ENCODE results near the gene ANKIB1.

The ANKIB1 gene

DNA sequence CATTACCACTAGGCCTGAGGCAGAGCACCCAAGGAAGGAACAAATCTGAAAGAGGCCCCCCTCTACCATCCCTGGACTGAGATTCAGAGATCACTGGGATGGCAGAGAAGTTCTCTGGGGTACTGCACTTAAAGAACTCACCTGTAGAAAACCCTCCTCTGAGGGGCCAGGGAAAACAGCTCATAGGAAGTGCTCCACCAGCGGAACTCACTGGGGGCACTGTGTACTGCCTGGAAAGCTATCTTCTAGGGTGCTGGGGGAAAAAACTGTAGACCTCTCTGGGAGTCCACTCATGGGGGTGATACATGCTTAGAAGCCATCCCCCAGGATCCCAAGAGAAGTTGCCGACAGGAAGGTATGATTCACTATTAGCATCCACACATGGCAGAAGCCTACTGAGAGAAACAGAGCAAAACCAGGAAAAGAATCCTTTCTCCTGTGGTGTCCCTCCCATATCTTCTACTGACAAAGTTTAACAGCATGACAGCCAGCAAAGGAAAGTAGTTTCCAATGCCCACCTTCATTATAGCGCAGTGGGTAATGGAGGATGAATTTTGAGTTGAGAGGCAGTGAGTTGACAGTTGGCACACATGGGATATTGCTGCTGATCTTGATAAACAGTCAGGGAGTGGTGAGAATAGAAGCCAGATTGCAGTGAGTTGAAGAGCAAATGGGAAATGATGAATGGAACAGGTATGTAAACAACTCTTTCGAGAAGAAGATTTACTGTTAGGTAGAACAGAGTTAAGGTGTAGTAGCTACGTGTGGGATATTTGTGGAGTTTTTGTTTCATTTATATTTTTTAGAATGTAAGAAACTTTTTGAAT, 20.9 kb downstream of the ANKIB1 start:
- DNase-seq = no peak

DNA sequence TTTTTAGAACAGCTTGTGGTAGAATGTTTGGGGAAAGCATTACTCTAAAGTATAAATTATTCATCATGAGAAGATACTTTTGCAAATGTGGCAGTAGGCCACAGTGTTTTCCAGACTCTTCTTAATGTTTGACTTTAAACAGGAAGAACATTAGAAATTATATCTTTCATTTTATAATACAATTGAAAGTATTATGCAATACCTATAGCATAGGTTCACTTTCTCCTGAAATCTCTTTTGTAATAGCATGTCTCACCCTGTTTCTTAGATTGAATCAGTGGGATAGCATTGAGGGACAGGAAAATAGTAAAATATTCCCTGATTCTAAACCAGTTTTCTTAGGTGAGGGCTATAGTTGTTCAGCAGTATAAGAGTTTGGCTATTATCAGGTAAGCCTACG, 23.1 kb downstream of the ANKIB1 start:
- no peak for DNase-seq

DNA sequence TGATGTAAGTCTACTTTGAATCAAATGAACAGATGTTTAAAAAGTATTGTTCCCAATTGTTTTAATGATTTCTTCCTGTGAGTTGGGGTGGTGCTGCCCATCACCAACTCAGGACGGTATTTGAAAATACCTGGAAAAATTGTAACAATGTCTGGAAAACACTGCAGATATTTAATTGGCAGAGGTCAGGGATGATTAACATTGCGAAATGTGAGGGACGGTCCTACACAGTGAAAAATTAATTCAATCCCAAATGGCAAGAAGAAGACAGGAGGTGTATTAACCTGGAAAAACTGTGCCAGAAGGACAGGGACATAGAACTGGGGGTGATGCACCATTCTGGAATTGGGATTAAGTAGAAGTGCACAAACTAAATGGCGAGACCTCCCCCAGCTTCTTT, 29.6 kb downstream of the ANKIB1 start:
- no peak for DNase-seq

DNA sequence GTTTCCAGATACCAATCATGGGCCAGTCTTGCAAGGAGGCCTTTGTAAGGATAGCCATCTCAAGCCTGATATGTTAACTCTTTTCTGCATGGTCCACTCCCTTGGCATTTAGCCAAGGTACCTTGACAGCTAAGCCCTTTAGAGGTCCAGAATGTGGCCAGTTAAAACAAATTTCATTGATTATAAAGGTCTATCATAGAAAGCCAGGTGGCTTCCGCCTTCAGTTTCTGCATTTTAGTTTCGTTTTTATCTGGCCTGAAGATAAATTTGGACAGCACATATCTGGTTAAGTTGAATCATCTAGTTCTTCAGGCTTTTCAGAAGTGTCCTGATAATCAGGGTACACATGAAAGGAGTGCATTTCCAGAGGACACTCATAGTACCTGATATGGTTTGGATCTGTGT, 30.7 kb downstream of the ANKIB1 start:
- DNase-seq = no peak

DNA sequence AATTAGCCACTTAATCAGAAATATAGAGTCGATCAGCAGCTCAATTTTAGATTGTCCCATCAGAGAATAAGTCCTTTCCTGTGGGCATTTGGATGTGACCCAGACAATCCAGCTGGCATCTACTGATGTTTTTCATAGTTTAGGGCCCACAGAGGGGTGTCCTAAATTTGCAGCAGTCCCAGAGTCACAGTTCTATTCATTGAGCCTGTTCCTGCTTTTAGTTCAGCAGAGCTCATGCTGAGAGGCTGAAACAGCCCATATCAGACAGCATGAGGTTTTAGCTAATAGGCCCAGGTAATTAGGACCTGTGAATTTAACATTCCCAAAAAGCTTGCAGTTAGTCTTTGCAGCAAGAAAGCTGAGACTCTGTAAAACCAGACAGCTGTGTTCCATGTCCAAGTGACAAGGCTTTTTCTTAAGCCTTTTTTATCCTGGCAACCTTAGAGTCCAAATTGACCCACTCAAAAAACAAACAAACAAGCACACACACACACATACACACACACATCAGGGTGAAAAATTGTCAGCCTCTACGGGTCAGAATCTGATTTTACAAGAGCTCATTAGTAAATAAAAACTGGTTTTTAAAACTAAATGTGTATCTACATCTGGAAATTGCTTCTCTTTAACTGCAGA, 33.7 kb downstream of the ANKIB1 start:
- no peak for DNase-seq

DNA sequence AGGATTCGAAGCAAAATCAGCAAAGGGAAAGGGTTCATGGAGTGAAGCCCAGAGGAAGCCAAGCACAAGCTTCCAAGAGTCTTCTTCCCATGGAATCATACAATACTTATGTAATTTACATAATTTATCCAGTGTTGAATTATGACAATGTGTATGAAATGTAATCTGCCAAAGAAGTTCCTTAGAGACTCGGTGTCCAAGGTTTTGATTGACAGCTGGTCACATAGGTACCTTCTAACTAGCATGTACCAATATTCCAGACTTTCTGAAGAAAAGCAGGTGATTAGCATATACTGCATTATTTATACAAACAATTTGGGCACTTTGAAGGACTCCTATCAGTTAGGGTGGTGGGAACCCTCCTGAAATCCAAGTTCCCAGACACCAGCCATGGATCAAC, 35.3 kb downstream of the ANKIB1 start:
- DNase-seq = no peak

DNA sequence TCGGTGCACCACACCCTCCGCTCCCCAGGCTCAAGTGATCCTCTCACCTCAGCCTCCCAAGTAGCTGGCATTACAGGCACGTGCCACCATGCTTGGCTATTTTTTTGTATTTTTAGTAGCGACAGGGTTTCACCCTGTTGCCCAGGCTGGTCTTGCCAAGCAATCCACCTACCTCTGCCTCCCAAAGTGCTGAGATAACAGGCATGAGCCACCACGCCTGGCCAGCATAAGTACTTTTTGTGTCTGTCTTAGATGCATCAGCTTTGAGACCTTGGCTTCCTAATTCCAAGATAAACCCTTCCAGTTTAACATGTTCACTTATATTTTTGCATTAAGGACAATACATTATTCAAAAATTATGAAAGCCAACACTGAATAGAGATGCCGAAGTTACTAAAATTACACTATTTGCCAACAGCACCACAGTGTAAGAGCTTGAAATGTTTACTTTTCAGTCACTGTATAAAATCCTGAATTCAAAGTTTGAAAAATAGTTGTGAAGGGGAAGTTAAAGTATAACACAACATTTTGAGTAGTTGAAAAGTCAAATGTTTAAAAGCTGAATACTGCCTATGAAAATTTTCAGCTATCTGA, 36.5 kb downstream of the ANKIB1 start:
- no peak for DNase-seq

DNA sequence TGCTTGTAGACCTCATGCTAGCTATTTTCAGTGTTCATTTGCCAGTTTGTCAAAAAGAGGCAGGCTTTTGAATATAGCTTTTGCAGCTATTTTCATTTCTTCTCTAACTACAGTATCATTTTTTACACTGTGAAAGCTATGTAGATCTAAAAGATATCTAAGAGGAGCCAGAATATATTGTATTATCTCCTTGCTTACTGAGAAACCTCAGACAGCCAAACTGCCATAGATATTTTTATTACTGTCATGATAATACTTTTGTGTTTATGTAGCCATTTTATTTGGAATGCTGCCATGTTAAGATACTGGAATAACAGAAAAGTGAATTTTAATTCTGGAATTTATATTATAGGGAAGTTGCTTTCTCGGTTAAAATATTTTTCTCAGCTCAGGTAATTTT, 37.2 kb downstream of the ANKIB1 start:
- DNase-seq = no peak

DNA sequence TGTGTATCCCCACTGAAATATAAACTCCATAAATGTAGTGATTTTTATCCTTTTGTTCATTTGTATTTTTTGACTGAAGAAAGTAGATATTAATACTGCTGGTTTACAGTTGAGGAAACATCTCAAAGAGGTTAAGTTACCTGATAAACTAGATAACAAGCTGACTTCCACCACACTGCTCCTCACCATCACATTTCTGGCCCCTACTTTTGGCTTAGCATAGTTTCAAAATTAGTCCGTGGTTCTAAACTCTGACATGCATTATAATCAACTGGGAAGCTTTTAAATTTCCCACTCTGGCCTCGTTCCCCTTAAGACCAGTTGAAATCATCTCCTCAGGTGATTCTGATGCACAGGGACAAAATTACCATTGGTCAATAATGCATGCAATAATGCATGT, 43.5 kb downstream of the ANKIB1 start:
- DNase-seq = no peak

DNA sequence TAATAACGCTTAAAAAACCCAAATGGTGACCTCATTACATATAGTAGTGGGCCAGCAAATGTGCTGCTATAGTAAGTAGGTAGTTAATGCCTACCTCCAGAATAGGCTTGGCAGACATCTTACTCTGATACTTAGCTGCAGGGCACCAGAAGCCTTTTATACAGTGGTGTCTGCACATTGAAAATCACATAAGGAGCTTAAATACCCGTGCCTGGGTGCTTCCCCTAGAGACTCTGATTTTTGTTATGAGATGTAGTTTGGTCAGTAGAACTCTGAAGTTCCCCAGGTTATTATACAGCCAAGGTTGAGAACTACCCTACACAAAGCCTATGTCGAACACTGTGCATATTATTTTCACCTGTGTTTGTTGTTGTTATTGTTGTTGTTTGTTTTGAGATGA, 47.2 kb downstream of the ANKIB1 start:
- DNase-seq = no peak

DNA sequence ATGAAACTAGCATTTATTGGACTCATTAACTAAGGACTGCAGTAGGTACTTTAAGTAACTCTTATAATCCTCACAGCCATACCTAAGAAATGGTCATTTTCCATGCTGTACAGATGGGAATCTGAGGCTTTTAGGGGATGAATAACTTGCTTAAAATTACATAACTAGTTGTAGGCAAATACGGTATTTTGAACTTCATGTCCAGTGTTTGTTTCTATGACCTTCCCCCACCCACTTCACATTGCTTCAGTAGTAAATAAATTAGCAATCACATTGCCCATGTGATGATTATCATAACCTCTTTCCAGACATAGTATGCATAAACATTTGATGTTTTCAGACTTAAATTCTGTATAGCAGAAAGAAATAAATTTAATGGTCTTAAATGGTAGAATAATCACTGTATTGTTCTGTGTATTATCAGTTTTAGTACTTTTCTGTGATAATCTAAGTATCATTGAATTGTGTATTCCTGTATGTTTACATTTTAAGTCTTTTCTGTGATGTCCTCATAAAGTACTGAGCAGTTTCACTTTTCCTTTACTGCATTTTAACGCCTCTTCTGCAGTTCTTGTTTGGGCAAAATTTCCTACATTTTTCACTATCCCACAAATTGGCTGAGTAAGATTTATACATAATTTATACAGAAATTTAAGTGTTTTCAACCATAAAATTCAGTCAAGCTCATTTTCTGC, 48.3 kb downstream of the ANKIB1 start:
- no peak for DNase-seq

DNA sequence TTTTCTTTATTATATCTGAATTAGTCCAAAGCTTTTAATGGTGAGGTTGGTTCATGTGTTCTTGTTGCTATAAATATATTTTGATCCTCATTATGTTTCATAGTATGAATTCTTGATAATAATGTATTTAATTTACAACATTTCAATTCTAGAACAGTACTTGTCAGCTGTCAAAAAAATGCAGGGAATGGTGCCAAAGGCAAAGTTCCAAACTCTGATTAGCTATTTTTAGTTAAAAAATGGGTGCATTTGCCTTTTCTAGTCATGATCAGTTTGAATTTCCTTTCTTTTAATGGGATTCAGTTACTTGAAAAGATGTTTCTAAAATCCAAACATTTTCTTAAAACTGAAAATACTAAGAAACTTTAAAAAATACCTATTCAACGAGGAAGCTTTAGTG, 49.6 kb downstream of the ANKIB1 start:
- no peak for DNase-seq

DNA sequence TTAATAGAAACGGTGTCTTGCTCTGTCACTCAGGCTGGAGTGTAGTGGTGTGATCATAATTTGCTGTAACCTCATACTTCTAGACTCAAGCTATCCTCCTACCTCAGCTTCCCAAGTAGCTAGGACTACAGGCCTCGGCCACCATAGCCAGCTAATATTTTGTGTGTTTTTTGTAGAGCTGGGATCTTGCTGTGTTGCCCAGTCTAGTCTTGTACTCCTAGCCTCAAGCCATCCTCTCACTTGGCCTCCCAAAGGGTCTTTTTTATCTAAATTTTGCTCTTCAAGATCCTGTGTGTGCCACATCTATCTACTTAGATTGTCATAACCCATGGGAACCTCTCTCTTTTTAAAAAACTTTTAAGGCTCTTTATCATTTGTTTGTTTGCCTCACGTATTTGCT, 50.5 kb downstream of the ANKIB1 start:
- no peak for DNase-seq

DNA sequence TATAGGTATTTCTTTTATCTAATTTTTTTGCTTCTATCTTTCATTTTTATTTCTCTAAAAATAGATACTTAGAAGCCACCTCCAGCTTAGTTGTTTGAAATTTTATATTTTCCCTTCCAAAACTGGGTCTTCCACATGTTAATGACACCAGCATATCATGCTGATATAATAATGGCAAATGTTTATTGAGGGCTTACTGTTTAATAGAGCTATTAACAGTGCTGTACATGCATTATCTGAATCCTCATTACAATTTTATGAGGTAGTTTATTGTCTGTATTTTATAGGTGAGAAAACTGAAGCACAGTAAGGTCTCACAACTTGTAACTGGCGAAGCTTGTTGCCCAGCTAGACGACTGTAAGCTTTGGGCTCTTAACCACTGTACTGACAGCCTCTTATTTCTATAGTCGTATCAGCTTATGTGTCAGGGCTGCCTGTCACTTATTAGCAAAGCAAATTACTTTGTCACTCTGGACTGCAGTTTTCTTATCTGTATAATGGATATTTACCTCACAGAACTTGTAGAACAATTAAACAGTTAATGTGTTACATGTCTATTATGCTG, 51.2 kb downstream of the ANKIB1 start:
- DNase-seq = no peak

DNA sequence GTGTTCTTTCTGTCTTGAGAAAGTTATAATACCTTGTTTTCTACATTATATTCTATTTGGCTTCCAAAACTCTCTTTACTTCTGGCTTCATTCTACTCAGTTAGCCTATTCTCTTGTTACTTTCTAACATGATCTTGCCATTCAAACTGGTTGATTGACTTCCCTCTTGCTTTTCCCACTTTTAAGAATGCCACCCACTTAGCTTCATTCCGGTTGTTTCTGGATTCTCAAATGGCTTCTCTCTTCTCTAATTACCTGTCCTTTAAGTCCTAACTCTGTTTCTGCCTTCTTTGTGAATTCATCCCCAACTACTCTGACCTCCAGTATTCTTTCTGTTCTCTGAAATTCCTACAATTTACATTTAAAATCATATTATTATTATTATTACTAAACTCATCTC, 52.0 kb downstream of the ANKIB1 start:
- DNase-seq = no peak

DNA sequence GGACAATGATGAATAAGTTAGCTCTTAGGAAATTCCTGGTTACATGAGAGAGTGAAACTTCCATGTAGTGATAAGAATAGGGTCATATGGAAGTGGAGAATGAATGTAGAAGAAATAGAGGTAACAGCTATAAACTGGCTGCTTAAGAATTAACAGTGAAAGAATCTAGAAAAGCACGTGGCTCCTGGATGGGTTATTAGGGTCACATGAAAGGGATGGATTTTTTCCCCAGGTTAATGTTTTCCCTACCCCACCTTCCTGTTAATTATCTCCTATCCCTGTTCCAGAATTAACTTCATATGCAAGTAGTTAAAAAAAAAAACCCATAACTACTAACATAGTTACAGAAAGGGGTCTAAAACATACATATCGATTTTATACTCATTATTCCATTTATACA, 58.0 kb downstream of the ANKIB1 start:
- no peak for DNase-seq

DNA sequence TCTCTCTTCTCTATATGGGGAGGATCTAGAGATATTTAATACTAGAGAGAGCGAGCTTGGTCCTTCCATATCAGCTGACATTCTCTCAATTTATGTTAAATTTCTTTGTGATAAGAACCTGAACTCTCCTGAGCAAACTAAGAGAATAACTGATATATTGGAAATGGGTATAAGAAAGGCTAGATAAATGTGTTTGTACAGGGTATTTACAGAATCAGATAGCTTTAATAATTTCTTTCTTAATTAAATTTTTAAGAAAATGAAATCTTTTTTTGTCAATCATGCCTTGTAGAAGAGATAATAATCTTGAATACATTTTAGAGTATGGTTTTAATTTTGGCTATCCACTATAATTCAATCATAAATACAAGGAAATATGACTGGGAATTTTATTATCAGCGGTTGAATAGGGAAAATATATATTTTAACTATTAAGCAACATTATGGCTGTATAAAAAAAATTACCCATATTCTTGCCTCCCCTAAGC, 58.7 kb downstream of the ANKIB1 start:
- DNase-seq = no peak

DNA sequence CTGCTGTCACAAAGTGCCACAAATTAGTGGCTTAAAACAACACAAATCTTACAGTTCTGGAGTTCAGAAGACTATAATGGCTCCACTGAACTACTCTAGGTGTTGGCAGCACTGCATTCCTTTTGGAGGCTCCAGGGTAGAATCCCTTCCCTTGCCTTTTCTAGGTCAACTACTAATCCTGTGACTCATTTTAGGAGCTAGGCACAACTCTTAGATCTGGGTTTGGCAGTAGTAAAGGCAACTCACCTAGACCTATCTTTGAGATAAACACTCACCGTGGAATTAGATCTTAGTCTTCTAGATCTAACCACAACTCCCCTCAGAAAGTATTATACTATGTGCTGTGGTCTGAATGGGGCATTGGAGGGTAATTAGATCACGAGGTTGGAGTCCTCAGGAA, 60.4 kb downstream of the ANKIB1 start:
- DNase-seq = no peak

DNA sequence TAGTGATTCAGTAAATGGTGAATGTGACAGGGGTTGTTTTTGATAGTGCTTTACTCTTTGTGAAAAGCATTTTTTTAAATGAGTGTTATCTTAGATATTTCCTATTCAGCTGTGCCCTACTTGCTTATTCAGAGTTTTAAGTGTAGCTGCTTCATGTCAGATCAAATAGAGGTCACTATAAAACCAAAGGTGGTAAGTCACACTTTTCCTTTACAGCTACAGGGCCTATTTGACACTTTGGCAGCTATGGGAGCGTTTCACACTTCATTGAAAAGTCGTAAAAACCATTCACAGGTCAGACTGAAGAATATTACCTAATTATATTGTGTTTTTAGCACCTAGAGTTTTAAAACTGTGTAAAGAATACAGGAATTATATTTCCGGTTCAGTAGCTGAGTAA, 67.3 kb downstream of the ANKIB1 start:
- no peak for DNase-seq

DNA sequence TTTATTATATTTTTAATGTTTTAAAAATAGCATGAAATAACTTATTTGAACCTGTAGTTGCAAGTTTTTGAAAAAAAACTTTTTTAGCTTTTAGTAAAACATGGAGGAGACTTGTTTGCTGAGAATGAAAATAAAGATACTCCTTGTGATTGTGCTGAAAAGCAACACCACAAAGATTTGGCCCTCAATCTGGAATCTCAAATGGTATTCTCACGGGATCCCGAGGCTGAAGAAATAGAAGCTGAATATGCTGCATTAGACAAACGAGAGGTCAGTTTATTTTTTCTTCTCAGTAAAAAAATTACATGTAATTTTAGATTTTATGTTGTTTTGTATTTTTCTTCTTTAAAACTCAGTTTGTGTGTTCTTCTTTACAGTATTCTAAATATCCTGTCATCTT, 73.5 kb downstream of the ANKIB1 start:
- DNase-seq = no peak

DNA sequence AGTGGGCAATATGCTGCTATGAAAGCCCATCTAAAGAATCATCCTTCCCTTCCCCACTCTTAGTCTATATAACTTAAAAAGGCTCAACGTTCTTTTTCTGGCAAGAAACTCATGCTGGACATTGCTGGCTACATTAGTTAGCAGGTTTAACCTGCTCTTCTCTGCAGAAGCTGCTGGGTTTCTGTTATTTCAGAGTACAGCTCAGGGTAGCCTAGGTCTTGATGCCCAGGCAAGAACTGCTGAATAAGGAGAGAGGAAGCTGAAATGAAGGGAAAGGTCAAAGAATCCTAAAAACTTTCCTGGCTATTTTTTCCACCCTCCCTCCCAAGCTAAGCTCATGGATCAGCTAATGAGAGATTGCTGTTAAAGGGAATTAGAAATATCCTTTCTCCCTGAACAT, 79.4 kb downstream of the ANKIB1 start:
- no peak for DNase-seq

DNA sequence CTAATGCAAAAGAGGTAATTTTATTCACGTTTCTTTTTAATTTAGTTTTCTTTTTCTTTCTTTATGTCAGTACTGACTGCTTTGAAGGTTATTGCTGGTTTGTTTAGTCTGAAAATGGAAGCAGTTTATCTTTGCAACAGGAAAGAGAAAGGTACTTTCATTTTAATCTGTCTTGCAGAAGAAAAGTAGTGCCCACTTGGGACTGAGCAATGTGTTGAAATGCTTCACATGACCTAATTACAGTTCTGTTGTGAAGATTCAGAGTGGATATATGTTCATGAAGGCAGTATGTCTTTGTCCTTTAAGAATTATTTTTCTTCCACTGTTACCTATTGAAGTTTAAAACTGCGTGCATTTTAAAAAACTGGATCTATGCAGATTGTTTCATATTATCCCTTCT, 80.1 kb downstream of the ANKIB1 start:
- DNase-seq = no peak

DNA sequence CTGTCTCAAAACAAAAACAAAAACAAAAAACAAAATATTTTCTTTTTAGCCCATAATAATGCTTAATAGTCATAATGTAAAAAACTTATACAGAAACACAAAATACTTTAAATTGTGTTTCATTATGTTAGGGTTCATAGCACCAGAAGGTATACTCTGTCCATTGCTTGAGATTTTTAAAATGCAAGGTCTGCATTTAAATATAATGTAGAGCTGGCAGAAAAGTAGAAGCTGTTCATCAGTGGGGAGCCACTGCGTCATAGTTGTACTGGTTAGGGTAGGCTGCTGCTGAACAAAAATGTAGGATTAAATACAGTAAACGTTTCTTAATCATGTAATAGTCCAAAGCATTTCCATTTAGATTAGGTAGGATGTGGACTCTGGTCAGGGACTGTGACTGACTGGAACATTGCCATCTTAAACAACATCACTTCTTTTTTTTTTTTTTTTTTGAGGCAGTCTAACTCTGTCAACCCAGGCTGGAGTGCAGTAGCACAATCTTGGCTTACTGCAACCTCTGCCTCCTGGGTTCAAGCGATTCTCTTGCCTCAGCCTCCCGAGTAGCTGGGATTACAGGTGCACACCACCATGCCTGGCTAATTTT, 85.2 kb downstream of the ANKIB1 start:
- DNase-seq = no peak
